ENCODE results near the gene BCAS3.

BCAS3 gene

GRCh38 chr17:60675997-60676396 is 1.7 kb upstream of the BCAS3 start:
- Histone ChIP-seq H3K36me3 (ENCODE audit: insufficient read depth, low read length) (no peaks in the 10 kb centered on the region), H3K9me3 (ENCODE audit: low read length) (no peaks in the 10 kb centered on the region), H3K4me1 (ENCODE audit: insufficient read depth, low read length) (peaks cover 8% of the 10 kb centered on the region), H3K27me3 (ENCODE audit: control insufficient read depth in 1 of 2, insufficient read depth in 2 of 2, low read length in 2 of 2) (no peaks in the 10 kb centered on the region), H3K4me3 (ENCODE audit: low read depth in 1 of 2, low read length in 2 of 2) (no peak overlapping the region), H3K9ac (ENCODE audit: low read length) (no peak overlapping the region), H3K27ac (ENCODE audit: low read depth, low read length) (no peak overlapping the region)

DNA sequence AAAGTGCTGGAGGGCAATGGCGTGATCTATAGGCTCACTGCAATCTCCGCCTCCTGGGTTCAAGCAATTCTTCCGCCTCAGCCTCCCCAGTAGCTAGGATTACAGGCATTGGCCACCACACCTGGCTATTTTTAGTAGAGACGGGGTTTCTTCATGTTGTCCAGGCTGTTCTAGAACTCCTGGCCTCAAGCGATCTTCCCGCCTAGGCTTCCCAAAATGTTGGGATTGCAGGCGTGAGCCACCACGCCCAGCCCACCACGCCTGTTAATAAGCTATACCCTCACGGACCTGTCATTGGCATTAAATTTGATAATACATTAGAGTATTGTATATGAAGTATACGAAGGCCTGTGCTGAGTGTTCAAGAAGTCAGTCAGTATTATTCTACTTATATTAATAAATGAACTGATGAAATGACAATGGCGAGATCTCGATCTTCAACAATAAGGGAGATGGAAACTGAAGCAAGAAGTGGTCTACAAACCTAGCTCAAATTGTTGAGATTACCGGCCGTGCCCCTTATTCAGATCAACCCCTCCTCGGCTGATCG is 818 bp upstream of the BCAS3 start:
- Histone ChIP-seq H3K36me3 (ENCODE audit: insufficient read depth, low read length) (no peaks in the 10 kb centered on the region), H3K27ac (ENCODE audit: low read depth, low read length) (peak overlapping the region; percentile 71), H3K4me1 (ENCODE audit: insufficient read depth, low read length) (peaks cover 8% of the 10 kb centered on the region), H3K9ac (ENCODE audit: low read length) (peak overlapping the region; percentile 29), H3K9me3 (ENCODE audit: low read length) (no peaks in the 10 kb centered on the region), H3K27me3 (ENCODE audit: control insufficient read depth in 1 of 2, insufficient read depth in 2 of 2, low read length in 2 of 2) (no peaks in the 10 kb centered on the region), H3K4me3 (ENCODE audit: low read depth in 1 of 2, low read length in 2 of 2) (peak overlapping the region; percentile 65 to 66)

DNA sequence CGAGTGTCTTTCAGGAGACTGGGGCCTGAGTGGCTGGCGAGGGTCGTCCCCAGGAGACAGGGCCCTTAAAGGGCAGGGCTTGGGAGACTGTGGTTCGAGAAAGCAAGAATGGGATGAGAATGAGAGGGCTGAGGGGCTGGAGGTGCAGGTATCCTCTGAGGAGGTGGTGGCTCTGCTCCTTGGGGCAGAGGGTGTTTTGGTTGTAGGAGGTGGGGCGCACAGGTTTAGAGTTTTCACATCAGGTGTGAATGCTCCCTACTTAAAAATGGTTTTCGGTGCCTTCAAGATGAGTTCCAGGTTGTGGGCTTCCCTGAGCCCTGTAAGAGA is 430 bp downstream of the BCAS3 start:
- Histone ChIP-seq H3K27ac (ENCODE audit: low read depth, low read length) (peak overlapping the region; percentile 71), H3K4me1 (ENCODE audit: insufficient read depth, low read length) (peaks cover 8% of the 10 kb centered on the region), H3K36me3 (ENCODE audit: insufficient read depth, low read length) (no peaks in the 10 kb centered on the region), H3K9me3 (ENCODE audit: low read length) (no peaks in the 10 kb centered on the region), H3K27me3 (ENCODE audit: control insufficient read depth in 1 of 2, insufficient read depth in 2 of 2, low read length in 2 of 2) (no peaks in the 10 kb centered on the region), H3K9ac (ENCODE audit: low read length) (peak overlapping the region; percentile 42), H3K4me3 (ENCODE audit: low read depth in 1 of 2, low read length in 2 of 2) (peak overlapping the region; percentile 65 to 66)

GRCh38 chr17:60679287-60679686 is 1.6 kb downstream of the BCAS3 start:
- no peaks in the 10 kb centered on the region for H3K9me3 ChIP-seq (ENCODE audit: low read length)
- no peak overlapping the region for H3K9ac ChIP-seq (ENCODE audit: low read length)
- no peak overlapping the region for H3K4me3 ChIP-seq (ENCODE audit: low read depth in 1 of 2, low read length in 2 of 2)
- peaks cover 7% of the 10 kb centered on the region for H3K36me3 ChIP-seq (ENCODE audit: insufficient read depth, low read length)
- no peaks in the 10 kb centered on the region for H3K27me3 ChIP-seq (ENCODE audit: control insufficient read depth in 1 of 2, insufficient read depth in 2 of 2, low read length in 2 of 2)
- peaks cover 8% of the 10 kb centered on the region for H3K4me1 ChIP-seq (ENCODE audit: insufficient read depth, low read length)
- H3K27ac ChIP-seq (ENCODE audit: low read depth, low read length): no peak overlapping the region

DNA sequence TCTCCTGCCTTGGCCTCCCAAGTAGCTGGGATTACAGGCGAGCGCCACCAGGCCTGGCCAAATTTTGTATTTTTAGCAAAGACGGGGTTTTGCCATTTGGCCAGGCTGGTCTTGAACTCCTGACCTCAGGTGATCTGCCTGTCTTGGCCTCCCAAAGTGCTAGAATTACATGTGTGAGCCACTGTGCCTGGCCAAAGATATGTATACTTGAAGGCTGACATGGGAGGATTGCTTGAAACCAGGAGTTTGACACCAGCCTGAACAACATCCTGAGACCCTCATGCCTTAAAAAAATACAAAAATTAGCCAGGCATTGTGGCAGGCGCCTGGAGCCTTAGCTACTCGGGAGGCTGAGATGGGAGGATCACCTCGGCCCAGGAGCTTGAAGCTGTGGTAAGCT is 3.1 kb downstream of the BCAS3 start:
- H3K27ac ChIP-seq (ENCODE audit: low read depth, low read length): no peak overlapping the region
- peaks cover 8% of the 10 kb centered on the region for H3K4me1 ChIP-seq (ENCODE audit: insufficient read depth, low read length)
- peaks cover 12% of the 10 kb centered on the region for H3K36me3 ChIP-seq (ENCODE audit: insufficient read depth, low read length)
- no peak overlapping the region for H3K4me3 ChIP-seq (ENCODE audit: low read depth in 1 of 2, low read length in 2 of 2)
- no peak overlapping the region for H3K9ac ChIP-seq (ENCODE audit: low read length)
- no peaks in the 10 kb centered on the region for H3K27me3 ChIP-seq (ENCODE audit: control insufficient read depth in 1 of 2, insufficient read depth in 2 of 2, low read length in 2 of 2)
- no peaks in the 10 kb centered on the region for H3K9me3 ChIP-seq (ENCODE audit: low read length)

DNA sequence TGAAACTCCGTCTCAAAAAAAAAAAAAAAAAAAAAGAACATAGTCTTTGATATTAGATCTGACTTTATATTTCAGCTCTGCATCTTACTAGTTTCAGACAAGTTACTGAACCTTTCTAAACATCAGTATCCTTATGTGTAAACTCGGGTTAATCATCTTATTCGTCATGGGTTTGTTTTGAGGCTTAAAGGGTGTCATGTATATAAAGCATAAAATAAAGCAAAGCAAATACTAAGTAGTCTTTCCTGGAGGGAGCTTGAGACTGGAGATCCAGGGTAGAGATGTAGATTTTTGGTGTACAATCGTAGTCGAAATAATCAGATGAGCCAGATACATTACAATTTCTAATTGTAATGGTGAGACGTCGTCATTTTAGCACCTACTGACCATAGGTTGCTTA is 7.8 kb downstream of the BCAS3 start:
- H3K27me3 ChIP-seq (ENCODE audit: control insufficient read depth in 1 of 2, insufficient read depth in 2 of 2, low read length in 2 of 2): no peaks in the 10 kb centered on the region
- no peaks in the 10 kb centered on the region for H3K9me3 ChIP-seq (ENCODE audit: low read length)
- H3K4me1 ChIP-seq (ENCODE audit: insufficient read depth, low read length): no peaks in the 10 kb centered on the region
- H3K9ac ChIP-seq (ENCODE audit: low read length): no peak overlapping the region
- no peak overlapping the region for H3K4me3 ChIP-seq (ENCODE audit: low read depth in 1 of 2, low read length in 2 of 2)
- no peak overlapping the region for H3K27ac ChIP-seq (ENCODE audit: low read depth, low read length)
- H3K36me3 ChIP-seq (ENCODE audit: insufficient read depth, low read length): peaks cover 12% of the 10 kb centered on the region

GRCh38 chr17:60695960-60696359 is 18.3 kb downstream of the BCAS3 start:
- H3K36me3 ChIP-seq (ENCODE audit: insufficient read depth, low read length): no peaks in the 10 kb centered on the region
- no peak overlapping the region for H3K4me3 ChIP-seq (ENCODE audit: low read depth in 1 of 2, low read length in 2 of 2)
- H3K27ac ChIP-seq (ENCODE audit: low read depth, low read length): no peak overlapping the region
- no peaks in the 10 kb centered on the region for H3K4me1 ChIP-seq (ENCODE audit: insufficient read depth, low read length)
- H3K9me3 ChIP-seq (ENCODE audit: low read length): no peaks in the 10 kb centered on the region
- H3K27me3 ChIP-seq (ENCODE audit: control insufficient read depth in 1 of 2, insufficient read depth in 2 of 2, low read length in 2 of 2): no peaks in the 10 kb centered on the region
- H3K9ac ChIP-seq (ENCODE audit: low read length): no peak overlapping the region

- H3K27ac ChIP-seq (ENCODE audit: low read depth, low read length): no peak overlapping the region
These were observed 21.4 kb downstream of the BCAS3 start for GRCh38 chr17:60699090-60699489.

DNA sequence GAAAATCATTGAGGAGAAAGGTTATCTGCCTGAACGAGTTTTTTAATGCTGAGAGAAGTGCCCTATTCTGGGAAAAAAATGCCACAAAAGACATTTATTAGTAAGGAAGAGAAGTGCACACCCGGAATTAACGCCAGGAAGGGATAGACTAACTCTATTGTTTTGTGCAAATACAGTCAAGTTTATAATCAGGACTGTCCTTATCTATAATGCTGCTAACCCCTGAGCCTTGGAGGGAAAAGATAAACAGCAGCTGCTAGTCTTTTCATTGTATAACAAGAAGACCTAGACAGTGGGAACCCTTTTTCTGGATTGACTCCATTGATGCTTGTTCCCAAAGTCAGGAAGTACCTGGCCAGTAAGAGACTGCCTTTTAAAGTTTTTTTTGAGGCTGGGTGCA is 26.5 kb downstream of the BCAS3 start:
- H3K36me3 ChIP-seq (ENCODE audit: insufficient read depth, low read length): no peaks in the 10 kb centered on the region
- H3K27ac ChIP-seq (ENCODE audit: low read depth, low read length): no peak overlapping the region
- H3K9me3 ChIP-seq (ENCODE audit: low read length): no peaks in the 10 kb centered on the region
- H3K9ac ChIP-seq (ENCODE audit: low read length): no peak overlapping the region
- H3K4me1 ChIP-seq (ENCODE audit: insufficient read depth, low read length): no peaks in the 10 kb centered on the region
- no peak overlapping the region for H3K4me3 ChIP-seq (ENCODE audit: low read depth in 1 of 2, low read length in 2 of 2)
- H3K27me3 ChIP-seq (ENCODE audit: control insufficient read depth in 1 of 2, insufficient read depth in 2 of 2, low read length in 2 of 2): no peaks in the 10 kb centered on the region

More at GRCh38 chr17:60699090-60699489, 21.4 kb downstream of the BCAS3 start:
- Histone ChIP-seq H3K36me3 (ENCODE audit: insufficient read depth, low read length) (no peaks in the 10 kb centered on the region), H3K9me3 (ENCODE audit: low read length) (no peaks in the 10 kb centered on the region), H3K27me3 (ENCODE audit: control insufficient read depth in 1 of 2, insufficient read depth in 2 of 2, low read length in 2 of 2) (no peaks in the 10 kb centered on the region), H3K4me3 (ENCODE audit: low read depth in 1 of 2, low read length in 2 of 2) (no peak overlapping the region), H3K9ac (ENCODE audit: low read length) (no peak overlapping the region), H3K4me1 (ENCODE audit: insufficient read depth, low read length) (no peaks in the 10 kb centered on the region)

GRCh38 chr17:60712675-60713074 is 35.0 kb downstream of the BCAS3 start:
- Histone ChIP-seq H3K27me3 (ENCODE audit: control insufficient read depth in 1 of 2, insufficient read depth in 2 of 2, low read length in 2 of 2) (no peaks in the 10 kb centered on the region), H3K9me3 (ENCODE audit: low read length) (no peaks in the 10 kb centered on the region), H3K36me3 (ENCODE audit: insufficient read depth, low read length) (no peaks in the 10 kb centered on the region), H3K4me1 (ENCODE audit: insufficient read depth, low read length) (no peaks in the 10 kb centered on the region), H3K27ac (ENCODE audit: low read depth, low read length) (no peak overlapping the region), H3K9ac (ENCODE audit: low read length) (no peak overlapping the region), H3K4me3 (ENCODE audit: low read depth in 1 of 2, low read length in 2 of 2) (no peak overlapping the region)

- Histone ChIP-seq H3K4me1 (ENCODE audit: insufficient read depth, low read length) (no peaks in the 10 kb centered on the region), H3K27ac (ENCODE audit: low read depth, low read length) (no peak overlapping the region), H3K9ac (ENCODE audit: low read length) (no peak overlapping the region), H3K9me3 (ENCODE audit: low read length) (no peaks in the 10 kb centered on the region), H3K4me3 (ENCODE audit: low read depth in 1 of 2, low read length in 2 of 2) (no peak overlapping the region), H3K27me3 (ENCODE audit: control insufficient read depth in 1 of 2, insufficient read depth in 2 of 2, low read length in 2 of 2) (no peaks in the 10 kb centered on the region), H3K36me3 (ENCODE audit: insufficient read depth, low read length) (no peaks in the 10 kb centered on the region)
These were observed 36.0 kb downstream of the BCAS3 start for GRCh38 chr17:60713608-60714007.

- H3K27ac ChIP-seq (ENCODE audit: low read depth, low read length): no peak overlapping the region
- no peaks in the 10 kb centered on the region for H3K27me3 ChIP-seq (ENCODE audit: control insufficient read depth in 1 of 2, insufficient read depth in 2 of 2, low read length in 2 of 2)
- H3K4me1 ChIP-seq (ENCODE audit: insufficient read depth, low read length): no peaks in the 10 kb centered on the region
- no peaks in the 10 kb centered on the region for H3K9me3 ChIP-seq (ENCODE audit: low read length)
- H3K9ac ChIP-seq (ENCODE audit: low read length): no peak overlapping the region
- H3K36me3 ChIP-seq (ENCODE audit: insufficient read depth, low read length): no peaks in the 10 kb centered on the region
- no peak overlapping the region for H3K4me3 ChIP-seq (ENCODE audit: low read depth in 1 of 2, low read length in 2 of 2)
These were observed 39.1 kb downstream of the BCAS3 start for GRCh38 chr17:60716766-60717165.
